IMR-90 (cell line): ENCODE measurements around the gene ZNF433. TPM values are rescaled to one million over a fixed set of nuclear protein-coding genes. Genes with fewer than 3 reads are reported as not detected.
A peak's percentile ranks its signal among the peaks of the same experiment; 100 is the strongest.

Experiments used
- ATAC-seq: fragments of 200-7000 bp; cut with Tn5 transposase; 2 replicates; pipeline ENCODE4 v1.9.1; 2020; ENCODE audit warnings: low read depth, mild to moderate bottlenecking, moderate library complexity
- BruUV-seq: library from RNA; stranded (reverse); fragments of 400-500 nt; replicated peaks from 2 replicates; lab custom pipeline; 2021; lab: Mats Ljungman, UMichigan
- CTCF ChIA-PET: fragments of 300-600 bp; formaldehyde crosslinking; extraction: SDS; loops from one replicate; lab custom pipeline; 2021; ENCODE audit warnings: antibody characterized with exemption; lab: Yijun Ruan, JAX
- POLR2A ChIA-PET: fragments of 300-600 bp; sonication (Branson Sonifier 250); formaldehyde crosslinking; loops from one replicate; lab custom pipeline; 2022; ENCODE audit warnings: antibody characterized with exemption; ENCODE audit not compliant: unreplicated experiment; lab: Charles Lee
- DNase-seq: peaks from one replicate; pipeline ENCODE4 v3.0.0; 2013
- H2AFZ ChIP-seq: replicated peaks from 2 replicates; pipeline ENCODE3; 2013; ENCODE audit warnings: low read length, mild to moderate bottlenecking; ENCODE audit not compliant: poor library complexity
- H2AK5ac ChIP-seq: 2 replicates; pipeline ENCODE4 v1.6.1; 2013; ENCODE audit warnings: low read depth, low read length, inconsistent platforms
- H2AK9ac ChIP-seq: replicated peaks from 2 replicates; pipeline ENCODE3; 2013; ENCODE audit warnings: mild to moderate bottlenecking, low read depth, low read length, moderate library complexity; ENCODE audit not compliant: poor library complexity
- H2BK120ac ChIP-seq: 2 replicates; pipeline ENCODE4 v1.6.1; 2013; ENCODE audit warnings: low read depth, low read length, inconsistent platforms
- H2BK15ac ChIP-seq: 3 replicates; pipeline ENCODE4 v1.6.1; 2013; ENCODE audit warnings: low read depth, low read length, inconsistent platforms
- H2BK20ac ChIP-seq: 2 replicates; pipeline ENCODE4 v1.6.1; 2013; ENCODE audit warnings: low read depth, mild to moderate bottlenecking, inconsistent platforms, low read length, moderate library complexity
- H2BK5ac ChIP-seq: 2 replicates; pipeline ENCODE4 v1.6.1; 2013; ENCODE audit warnings: mild to moderate bottlenecking, low read depth, low read length, inconsistent platforms; ENCODE audit not compliant: poor library complexity, severe bottlenecking
- H3K14ac ChIP-seq: replicated peaks from 2 replicates; pipeline ENCODE4 v1.6.1; 2013; ENCODE audit warnings: low read depth, low read length, inconsistent platforms
- H3K18ac ChIP-seq: 2 replicates; pipeline ENCODE4 v1.6.1; 2013; ENCODE audit warnings: low read depth, low read length, control low read depth
- H3K23ac ChIP-seq: 2 replicates; pipeline ENCODE4 v1.6.1; 2013; ENCODE audit warnings: low read depth, low read length, inconsistent platforms
- H3K27ac ChIP-seq: 2 replicates; pipeline ENCODE4 v1.5.1; 2013; ENCODE audit warnings: mild to moderate bottlenecking, control low read depth, low read length; ENCODE audit not compliant: insufficient read depth
- H3K27me3 ChIP-seq: 2 replicates; pipeline ENCODE4 v1.6.1; 2013; ENCODE audit warnings: low read length; ENCODE audit not compliant: control insufficient read depth, insufficient read depth
- H3K36me3 ChIP-seq: 2 replicates; pipeline ENCODE4 v1.6.1; 2013; ENCODE audit warnings: low read length, mixed read lengths; ENCODE audit not compliant: control insufficient read depth, insufficient read depth
- H3K4ac ChIP-seq: 2 replicates; pipeline ENCODE4 v1.6.1; 2013; ENCODE audit warnings: low read depth, low read length, inconsistent platforms
- H3K4me1 ChIP-seq: 2 replicates; pipeline ENCODE4 v1.6.1; 2013; ENCODE audit warnings: low read length, mixed read lengths; ENCODE audit not compliant: control insufficient read depth, insufficient read depth
- H3K4me2 ChIP-seq: 2 replicates; pipeline ENCODE4 v1.6.1; 2013; ENCODE audit warnings: low read depth, mild to moderate bottlenecking, control low read depth, low read length, moderate library complexity
- H3K4me3 ChIP-seq: 2 replicates; pipeline ENCODE4 v1.5.1; 2013; ENCODE audit warnings: low read depth, mild to moderate bottlenecking, control low read depth, low read length, moderate library complexity; ENCODE audit not compliant: insufficient read depth
- H3K56ac ChIP-seq: 2 replicates; pipeline ENCODE4 v1.6.1; 2013; ENCODE audit warnings: low read length, inconsistent platforms; ENCODE audit not compliant: insufficient read depth; ENCODE audit errors: extremely low read depth
- H3K79me1 ChIP-seq, 2 experiments: 2 replicates each; pipeline ENCODE4 v1.6.1; 2013; ENCODE audit warnings: low read length in 2 of 2, inconsistent platforms in 1 of 2, low read depth in 1 of 2
- H3K9ac ChIP-seq: 2 replicates; pipeline ENCODE4 v1.6.1; 2013; ENCODE audit warnings: low read depth, low read length, control low read depth
- H3K9me1 ChIP-seq: 2 replicates; pipeline ENCODE4 v1.6.1; 2013; ENCODE audit warnings: low read length, inconsistent platforms; ENCODE audit not compliant: insufficient read depth
- H3K9me3 ChIP-seq: 2 replicates; pipeline ENCODE4 v1.6.1; 2013; ENCODE audit warnings: low read length; ENCODE audit not compliant: control insufficient read depth, insufficient read depth
- H4K20me1 ChIP-seq: 2 replicates; pipeline ENCODE4 v1.6.1; 2013; ENCODE audit warnings: low read length, inconsistent platforms; ENCODE audit not compliant: insufficient read depth
- H4K5ac ChIP-seq: 2 replicates; pipeline ENCODE4 v1.6.1; 2013; ENCODE audit warnings: mild to moderate bottlenecking, low read depth, low read length, control low read depth
- H4K8ac ChIP-seq, 2 experiments: 2 replicates each; pipeline ENCODE4 v1.6.1; 2013; ENCODE audit warnings: low read depth in 2 of 2, low read length in 2 of 2, control low read depth in 1 of 2, inconsistent platforms in 1 of 2
- H4K91ac ChIP-seq: 2 replicates; pipeline ENCODE4 v1.6.1; 2013; ENCODE audit warnings: low read depth, low read length, inconsistent platforms; ENCODE audit not compliant: insufficient read depth
- BHLHE40 ChIP-seq: fragments of 150-350 bp; IDR thresholded peaks from 2 replicates; pipeline ENCODE4 v1.6.1; 2016; ENCODE audit warnings: mild to moderate bottlenecking, low read depth, low read length
- CHD1 ChIP-seq: IDR thresholded peaks from 2 replicates; pipeline ENCODE4 v1.6.1; 2012; ENCODE audit warnings: low read depth, low read length, improper control_type of control experiment
- CTCF ChIP-seq: conservative IDR thresholded peaks from 2 replicates; pipeline ENCODE4 v1.5.1; 2012; ENCODE audit warnings: mild to moderate bottlenecking, low read depth, low read length, improper control_type of control experiment
- FOS ChIP-seq: fragments of 150-350 bp; IDR thresholded peaks from 2 replicates; pipeline ENCODE4 v1.6.1; 2016; ENCODE audit warnings: low read depth, low read length
- MAFK ChIP-seq: IDR thresholded peaks from 2 replicates; pipeline ENCODE4 v1.6.1; 2012; ENCODE audit warnings: low read depth, low read length, improper control_type of control experiment
- MAZ ChIP-seq: IDR thresholded peaks from 2 replicates; pipeline ENCODE4 v1.6.1; 2012; ENCODE audit warnings: low read depth, mild to moderate bottlenecking, low read length, improper control_type of control experiment, moderate library complexity, borderline replicate concordance
- MXI1 ChIP-seq: IDR thresholded peaks from 2 replicates; pipeline ENCODE4 v1.6.1; 2012; ENCODE audit warnings: low read depth, mild to moderate bottlenecking, low read length, moderate library complexity, borderline replicate concordance
- NFE2L2 ChIP-seq: fragments of 150-350 bp; IDR thresholded peaks from 2 replicates; pipeline ENCODE4 v1.6.1; 2016; ENCODE audit warnings: low read depth, mild to moderate bottlenecking, low read length
- POLR2A ChIP-seq: IDR thresholded peaks from 2 replicates; pipeline ENCODE4 v1.6.1; 2012; ENCODE audit warnings: mild to moderate bottlenecking, low read depth, low read length
- RCOR1 ChIP-seq: IDR thresholded peaks from 2 replicates; pipeline ENCODE4 v1.6.1; 2012; ENCODE audit warnings: mild to moderate bottlenecking, low read length, improper control_type of control experiment; ENCODE audit not compliant: insufficient replicate concordance
- RFX5 ChIP-seq: IDR thresholded peaks from 2 replicates; pipeline ENCODE4 v1.8.0; 2012; ENCODE audit warnings: low read depth, mild to moderate bottlenecking, low read length, moderate library complexity
- SMC3 ChIP-seq: fragments of 150-350 bp; IDR thresholded peaks from 2 replicates; pipeline ENCODE4 v1.6.1; 2016; ENCODE audit warnings: low read depth, mild to moderate bottlenecking, antibody characterized with exemption, low read length, moderate library complexity
- USF2 ChIP-seq: fragments of 150-350 bp; IDR thresholded peaks from 2 replicates; pipeline ENCODE4 v1.6.1; 2017; ENCODE audit warnings: mild to moderate bottlenecking, antibody characterized with exemption, low read length, low read depth
- WGBS, 2 experiments: methylation state at CpG; one replicate each; pipeline versions ENCODE4 v1.1.5 to v1.1.7; 2013; ENCODE audit warnings: missing lambda C conversion rate in 2 of 2; ENCODE audit not compliant: insufficient read length in 1 of 2; ENCODE audit errors: extremely low coverage in 2 of 2; 5-methylcytosine and 5-hydroxymethylcytosine counted together
- dilution Hi-C: fragments of 300-500 bp; cut with HindIII; formaldehyde crosslinking; loops from one replicate; pipeline ENCODE4 v1.14.3; 2018; ENCODE audit warnings: low sequenced_read_pairs; ENCODE audit not compliant: unreplicated experiment
- in situ Hi-C: fragments of 300-500 bp; cut with MboI; formaldehyde crosslinking; loops from 3 replicates; pipeline ENCODE4 v1.14.3; 2019; ENCODE audit warnings: low sequenced_read_pairs, inconsistent platforms, mixed read lengths
- intact Hi-C: fragments of 100-400 bp; cut with micrococcal nuclease; formaldehyde crosslinking; loops from 2 replicates; pipeline ENCODE4 v1.10.0; 2022
- polyA plus RNA-seq, 3 experiments: library from polyadenylated mRNA; depleted of rRNA; stranded (reverse); fragments of >200 nt; gene quantifications; 2 replicates each; pipeline ENCODE4 v1.2.3, GENCODE V29; 2012; ENCODE audit warnings: low replicate concordance in 1 of 3
- total RNA-seq: library from RNA; depleted of rRNA; stranded (reverse); fragments of >200 nt; gene quantifications from 2 replicates; pipeline ENCODE4 v1.2.3, GENCODE V29; 2012

The ZNF433 gene
- total and polyA plus RNA-seq, 2 of the 4 experiments (the other 2 are of a cell fraction), result 3.5 to 11.1 TPM

GRCh38 chr19:12064590-12065538, 29.4 kb upstream of the ZNF433 start, which contains the start of gene ZNF844:
ZNF844 (plus strand) TSS chr19:12064731; CDS start chr19:12064874, 143 bp downstream.
- Histone ChIP-seq H3K36me3 (peaks cover 5% of the 10 kb centered on the region), H3K14ac (peak within 1 kb of the TSS; percentile 97), H3K23ac (peak within 1 kb of the TSS; percentile 95), H3K9me1 (0 out of 2 replicates have a peak, but pooled peaks cover 2% of the 10 kb centered on the region), H4K20me1 (no peaks in the 10 kb centered on the region), H3K56ac (no peak within 1 kb of the TSS; the same call in 1 of the 2 replicates), H2BK15ac (no peak within 1 kb of the TSS), H2BK20ac (no peak within 1 kb of the TSS), H3K4ac (peak within 1 kb of the TSS; percentile 92), H3K79me1 (peaks cover 5 to 19% of the 10 kb centered on the region in 2 experiments), H3K27me3 (no peaks in the 10 kb centered on the region), H2AK9ac (peak within 1 kb of the TSS; percentile 68), H2AFZ (peak within 1 kb of the TSS; percentile 98), H3K9ac (peak within 1 kb of the TSS; percentile 87), H4K5ac (peak within 1 kb of the TSS; percentile 65), H2AK5ac (no peak within 1 kb of the TSS), H4K8ac (peak within 1 kb of the TSS in 1 of 2 experiments; percentile 85; a peak in 2 of 4 replicates), H2BK120ac (peak within 1 kb of the TSS; percentile 63; the same call in 1 of the 2 replicates), H3K18ac (peak within 1 kb of the TSS; percentile 79), H4K91ac (peak within 1 kb of the TSS; percentile 71), H3K27ac (peak within 1 kb of the TSS; percentile 89), H3K4me1 (no peaks in the 10 kb centered on the region; the same call in 1 of the 2 replicates), H3K4me3 (peak within 1 kb of the TSS; percentile 91), H2BK5ac (peak within 1 kb of the TSS; percentile 88), H3K4me2 (peak within 1 kb of the TSS; percentile 98), H3K9me3 (peaks cover 26% of the 10 kb centered on the region)
- intact Hi-C loops, result no loop called here
- BruUV-seq, result TSS peak; percentile 72
- ATAC-seq (peak; percentile 98), DNase-seq (peak; percentile 81)
- CTCF ChIA-PET, result no interaction called here
- in situ Hi-C loops, result no loop called here
- TF ChIP-seq RCOR1 (no peak), CTCF (no peak), SMC3 (no peak), MXI1 (0 out of 2 replicates have a peak, but pooled peaks have one; percentile 21), POLR2A (peak; percentile 90), USF2 (peak; percentile 36; the same call in 1 of the 2 replicates), MAZ (peak; percentile 69; the same call in 1 of the 2 replicates), BHLHE40 (peak; percentile 12; the same call in 1 of the 2 replicates), RFX5 (no peak), CHD1 (0 out of 2 replicates have a peak, but pooled peaks have one; percentile 56), NFE2L2 (no peak), MAFK (no peak), FOS (no peak)
- dilution Hi-C loops, result no loop called here
- POLR2A ChIA-PET, result no interaction called here
- 1% methylated on average over 12 of the region's 66 CpGs; no CpG with 5 or more reads in 1 of the 2 experiments for WGBS, 2 experiments
